ENCODE data around the gene ARID3A. TPM values are rescaled to one million over a fixed set of nuclear protein-coding genes. Genes with fewer than 3 reads are reported as not detected.

ARID3A gene
- total RNA-seq, 1 experiment from 2014 or later = 11.8 TPM

DNA sequence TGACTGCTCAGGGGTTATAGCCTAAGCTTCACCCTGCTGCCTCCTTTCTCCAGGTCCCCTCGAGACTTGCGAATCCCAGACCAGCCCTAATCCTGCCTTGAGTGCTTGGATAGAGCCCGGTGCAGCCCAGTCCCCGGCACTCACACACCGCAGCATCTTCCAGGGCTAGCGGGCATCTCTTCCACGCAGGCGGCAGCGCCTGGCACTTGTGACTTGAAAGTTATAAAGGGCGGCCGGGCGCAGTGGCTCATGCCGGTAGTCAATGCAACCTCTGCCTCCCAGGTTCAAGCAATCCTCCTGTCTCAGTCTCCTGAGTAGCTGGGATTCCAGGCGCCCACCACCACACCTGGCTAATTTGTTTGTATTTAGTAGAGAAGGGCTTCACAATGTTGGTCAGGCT, 60.2 kb downstream of the ARID3A start:
- no peak for DNase-seq (ENCODE audit: low spot score)

DNA sequence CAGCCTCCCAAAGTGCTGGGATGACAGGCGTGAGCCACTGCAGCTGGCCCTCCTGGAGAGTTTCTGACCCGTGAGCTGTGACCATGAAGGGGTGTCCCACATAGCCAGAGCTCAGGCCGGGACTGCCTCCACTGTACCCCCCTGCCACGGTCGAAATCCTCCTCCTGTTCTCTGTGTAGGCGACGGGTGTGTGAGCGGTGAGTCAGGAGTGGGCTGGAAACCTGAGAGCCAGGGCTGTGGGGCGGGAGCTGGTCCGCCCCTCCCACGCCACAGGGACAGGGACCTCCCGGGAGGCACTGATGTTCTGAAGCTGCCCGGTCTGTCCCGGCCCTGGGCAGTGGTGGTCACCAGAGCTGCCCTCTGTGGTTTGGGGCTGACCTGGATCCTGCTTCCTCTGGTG, 62.2 kb downstream of the ARID3A start:
- DNase-seq (ENCODE audit: low spot score) = no peak

DNA sequence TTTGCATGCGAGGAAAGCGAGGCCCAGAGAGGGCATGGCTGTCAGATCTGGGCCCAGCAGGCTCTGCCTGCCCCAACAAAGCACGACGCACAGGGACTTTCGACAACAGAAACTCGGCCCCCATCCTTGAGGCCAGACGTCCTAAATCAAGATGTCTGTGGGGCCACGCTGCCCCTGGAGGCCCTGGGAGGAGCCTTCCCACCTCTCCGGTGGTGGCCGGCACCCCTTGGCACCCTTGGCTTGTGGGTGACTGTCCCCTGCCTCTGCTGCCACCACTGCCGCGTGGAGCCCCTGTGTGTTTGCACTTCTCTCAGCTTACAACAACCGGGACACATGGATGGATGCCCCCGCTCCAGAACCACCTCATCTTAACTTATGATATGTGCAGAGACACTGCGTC, 62.7 kb downstream of the ARID3A start:
- DNase-seq (ENCODE audit: low spot score) = no peak

- no peak for DNase-seq (ENCODE audit: low spot score)
Observed at GRCh38 chr19:989381-990081, 63.7 kb downstream of the ARID3A start.

DNA sequence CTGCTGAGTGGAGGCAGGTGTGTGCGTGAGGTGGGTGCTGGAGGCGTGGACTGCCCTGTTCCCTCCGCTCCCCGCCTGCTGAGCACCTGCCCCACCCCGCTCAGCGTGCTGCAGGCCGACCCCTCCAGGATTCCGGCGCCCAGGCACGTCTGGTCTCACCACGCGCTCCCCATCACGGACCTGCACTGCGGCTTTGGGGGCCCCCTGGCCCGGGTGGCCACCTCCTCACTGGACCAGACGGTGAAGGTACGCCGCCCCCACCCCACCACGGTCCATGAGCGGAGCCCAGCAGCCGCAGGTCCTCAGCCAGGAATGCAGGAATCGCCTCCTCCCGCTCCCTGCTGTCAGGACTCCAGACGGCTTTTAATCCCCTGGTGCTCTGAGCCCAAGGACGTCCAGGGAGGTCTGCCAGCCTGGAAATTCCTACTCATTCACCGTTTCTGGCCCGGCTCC, 64.3 kb downstream of the ARID3A start:
- no peak for DNase-seq (ENCODE audit: low spot score)

GRCh38 chr19:990746-991145, 64.9 kb downstream of the ARID3A start:
- DNase-seq (ENCODE audit: low spot score) = no peak

GRCh38 chr19:991174-991931, 65.5 kb downstream of the ARID3A start:
- no peak for DNase-seq (ENCODE audit: low spot score)

DNA sequence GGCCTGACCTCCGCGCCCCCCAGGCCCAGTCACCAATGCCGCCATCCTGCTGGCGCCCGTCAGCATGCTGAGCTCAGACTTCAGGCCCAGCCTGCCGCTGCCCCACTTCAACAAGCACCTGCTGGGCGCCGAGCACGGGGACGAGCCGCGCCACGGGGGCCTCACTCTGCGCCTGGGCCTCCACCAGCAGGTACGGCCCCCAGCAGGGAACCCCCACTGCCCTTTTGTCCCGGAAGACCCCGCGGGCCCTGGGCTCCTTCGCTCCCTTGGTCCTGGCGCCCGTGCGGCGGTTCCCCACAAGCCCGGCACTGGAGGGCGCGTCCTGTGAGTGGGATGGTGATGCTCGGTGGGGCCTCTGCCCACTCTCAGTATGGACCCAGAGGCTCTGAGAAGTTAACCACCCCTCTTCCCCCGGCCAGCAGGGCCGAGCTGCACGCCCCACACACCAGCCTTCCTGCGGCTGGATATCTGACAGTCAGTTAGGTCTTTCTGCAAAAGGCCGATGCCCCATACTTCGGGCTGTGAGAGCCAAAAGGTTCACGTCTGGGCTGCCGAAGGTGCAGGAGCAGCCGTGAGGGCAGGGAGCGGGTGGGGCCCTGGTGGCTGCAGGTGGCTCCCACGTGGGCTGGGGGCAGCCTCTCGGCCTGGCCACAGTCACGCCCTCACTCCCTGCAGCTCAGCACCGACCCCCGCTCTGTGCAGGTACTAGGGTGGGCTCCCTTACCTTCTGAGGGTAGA, 66.3 kb downstream of the ARID3A start:
- DNase-seq (ENCODE audit: low spot score) = no peak

DNA sequence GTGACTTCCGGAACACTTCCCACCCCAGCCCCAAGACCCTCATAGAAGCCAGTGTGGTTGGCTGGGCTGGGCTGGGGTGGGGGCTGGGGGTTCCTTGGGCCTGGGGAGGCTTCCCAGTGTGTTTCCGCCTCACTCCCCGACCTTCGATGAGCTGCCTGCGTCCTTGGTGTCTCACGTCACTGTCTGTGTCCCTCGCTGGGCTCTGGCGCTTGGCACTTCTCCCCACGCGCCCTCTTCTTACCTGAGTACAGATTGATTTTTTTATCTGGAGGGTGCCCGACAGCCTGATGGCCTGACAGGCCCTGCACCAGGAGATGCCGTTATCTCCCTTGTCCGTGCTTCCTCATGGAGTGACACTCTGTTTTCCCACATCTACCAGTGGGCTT, 66.8 kb downstream of the ARID3A start:
- no peak for DNase-seq (ENCODE audit: low spot score)

GRCh38 chr19:993361-993830, 67.6 kb downstream of the ARID3A start:
- DNase-seq (ENCODE audit: low spot score) = no peak

DNA sequence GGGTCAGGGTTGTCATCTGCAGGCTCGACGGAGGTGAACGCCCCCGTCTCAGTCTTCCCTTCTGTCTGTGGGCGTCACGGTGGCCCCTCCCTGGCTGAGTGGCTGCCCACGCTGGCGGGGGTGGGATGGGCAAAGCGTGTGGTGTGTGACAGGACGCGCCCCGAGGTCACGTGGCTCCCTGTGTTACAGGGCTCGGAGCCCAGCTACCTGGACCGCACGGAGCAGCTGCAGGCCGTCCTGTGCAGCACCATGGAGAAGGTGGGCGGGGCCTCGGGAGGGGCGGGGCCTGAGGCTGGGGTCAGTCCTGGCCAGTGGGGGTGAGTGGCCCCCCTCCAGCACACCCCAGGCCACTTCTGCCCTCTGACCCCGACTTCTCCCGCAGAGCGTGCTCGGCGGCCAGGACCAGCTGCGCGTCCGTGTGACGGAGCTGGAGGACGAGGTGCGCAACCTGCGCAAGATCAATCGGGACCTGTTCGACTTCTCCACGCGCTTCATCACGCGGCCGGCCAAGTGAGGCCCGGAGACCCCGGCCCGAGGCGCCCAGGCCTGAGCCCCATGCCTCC, 68.1 kb downstream of the ARID3A start:
- DNase-seq (ENCODE audit: low spot score) = no peak

GRCh38 chr19:994516-994915, 68.7 kb downstream of the ARID3A start:
- DNase-seq (ENCODE audit: low spot score) = no peak

- DNase-seq (ENCODE audit: low spot score) = no peak
Observed at GRCh38 chr19:995051-995827, 69.4 kb downstream of the ARID3A start.

DNA sequence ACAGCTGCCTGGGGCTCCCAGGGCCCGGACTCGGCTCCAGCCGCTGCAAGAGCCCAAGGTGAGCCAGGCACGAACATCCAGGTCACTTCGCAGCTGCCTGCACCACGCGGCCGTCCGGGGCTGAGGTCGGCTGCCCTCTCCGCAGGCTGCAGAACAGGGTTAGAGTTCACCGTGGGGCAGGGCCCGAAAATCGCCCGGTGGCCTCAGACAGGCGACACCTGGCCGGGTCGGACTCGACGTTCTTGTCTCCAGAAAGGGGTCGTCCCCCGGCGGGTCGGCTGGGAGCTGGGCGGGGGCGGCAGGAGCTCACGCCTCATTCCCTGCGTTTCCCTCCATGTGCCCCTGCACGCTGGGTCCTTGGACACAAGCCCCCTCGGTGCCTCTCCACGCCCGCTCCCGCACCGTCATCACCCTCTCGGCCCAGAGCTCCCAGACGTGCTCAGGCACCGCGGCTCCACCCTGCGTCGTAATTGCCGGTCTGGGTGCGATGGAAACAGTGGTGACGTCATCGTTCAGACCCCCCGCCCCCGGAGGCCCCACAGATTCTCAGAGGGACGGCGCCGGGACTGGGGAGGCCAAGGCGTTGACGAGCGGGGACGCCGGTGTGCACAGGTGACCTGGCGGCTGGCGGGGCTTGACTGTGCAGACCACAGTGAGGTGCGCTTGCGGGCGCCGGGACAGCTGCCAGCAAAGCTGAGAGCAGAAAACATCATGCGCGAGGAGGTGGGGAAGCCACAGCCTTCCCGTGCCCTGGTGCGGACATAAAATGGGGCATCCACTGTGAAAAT, 70.4 kb downstream of the ARID3A start:
- no peak for DNase-seq (ENCODE audit: low spot score)

DNA sequence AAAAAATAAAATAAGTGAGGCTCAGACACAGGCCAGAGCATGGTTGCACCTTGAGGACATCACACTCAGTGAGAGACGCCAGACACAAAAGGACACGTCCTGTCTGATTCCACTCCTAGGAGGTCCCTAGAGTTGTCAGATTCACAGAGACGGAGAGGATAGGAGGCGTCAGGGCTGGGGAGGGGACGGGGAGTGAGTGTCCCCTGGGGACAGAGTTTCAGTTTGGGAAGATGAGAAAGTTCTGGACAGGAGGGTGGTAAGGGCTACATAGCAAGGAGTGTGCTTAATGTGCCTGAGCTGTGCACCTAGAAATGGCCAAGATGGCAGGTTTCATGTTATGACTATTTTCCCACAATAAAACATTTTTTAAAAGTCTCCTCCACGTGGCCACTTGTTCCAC, 72.2 kb downstream of the ARID3A start:
- no peak for DNase-seq (ENCODE audit: low spot score)

- DNase-seq (ENCODE audit: low spot score) = no peak
Observed at GRCh38 chr19:999379-999719, 73.5 kb downstream of the ARID3A start.

- DNase-seq (ENCODE audit: low spot score) = no peak
Observed at GRCh38 chr19:1000095-1000494, 74.3 kb downstream of the ARID3A start, which contains the start of gene GRIN3B. GRIN3B (plus strand) TSS chr19:1000419; CDS start chr19:1000438, 19 bp downstream.

DNA sequence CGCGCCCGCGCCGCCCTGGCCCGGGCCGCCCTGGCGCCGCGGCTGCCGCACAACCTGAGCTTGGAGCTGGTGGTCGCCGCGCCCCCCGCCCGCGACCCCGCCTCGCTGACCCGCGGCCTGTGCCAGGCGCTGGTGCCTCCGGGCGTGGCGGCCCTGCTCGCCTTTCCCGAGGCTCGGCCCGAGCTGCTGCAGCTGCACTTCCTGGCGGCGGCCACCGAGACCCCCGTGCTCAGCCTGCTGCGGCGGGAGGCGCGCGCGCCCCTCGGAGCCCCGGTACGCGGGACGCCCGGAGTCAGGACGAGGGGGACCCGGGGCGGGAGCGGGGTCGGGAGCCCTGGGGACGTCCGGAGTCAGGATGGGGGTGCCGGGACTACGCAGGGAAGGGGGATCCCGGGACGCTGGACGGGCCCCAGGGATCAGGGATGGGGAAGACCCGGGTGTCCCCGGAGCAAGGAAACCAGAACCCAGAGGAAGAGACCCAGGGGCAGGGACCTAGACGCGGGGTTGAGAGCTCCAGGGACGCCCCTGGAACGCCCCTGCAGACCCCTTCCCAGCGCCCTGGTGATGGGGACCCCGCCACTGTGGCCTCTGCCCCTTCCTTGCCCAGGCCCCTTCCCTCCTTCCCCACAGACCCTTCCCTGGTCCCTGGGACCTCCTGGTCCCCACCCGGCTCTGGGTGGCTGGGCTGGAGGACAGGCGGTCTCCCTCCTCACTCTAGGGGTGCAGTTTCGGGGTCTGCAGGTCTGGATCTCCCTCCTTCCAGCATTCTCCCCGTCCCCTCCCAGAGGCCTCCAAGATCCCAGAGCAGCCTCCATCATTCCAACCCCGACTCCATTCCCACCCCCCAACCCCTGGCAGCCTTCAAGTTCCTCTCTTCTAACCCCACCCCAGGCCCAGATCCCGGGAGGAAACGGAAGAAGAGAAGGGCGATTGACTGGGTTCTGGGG, 75.0 kb downstream of the ARID3A start:
- no peak for DNase-seq (ENCODE audit: low spot score)

- DNase-seq (ENCODE audit: low spot score) = no peak
Observed at GRCh38 chr19:1001538-1002166, 75.8 kb downstream of the ARID3A start.
